Eye (tissue), 1 donor: ENCODE measurements around the gene DPYSL3.

ENCODE experiments used
- DNase-seq: peaks from one replicate; pipeline ENCODE4 v3.0.0-alpha.2; 2015

Gene DPYSL3

GRCh38 chr5:147467973-147468508 is 41.8 kb downstream of the DPYSL3 start:
- no peak for DNase-seq

- DNase-seq: no peak
Measured at GRCh38 chr5:147466360-147466980, 43.4 kb downstream of the DPYSL3 start.

- no peak for DNase-seq
Measured at GRCh38 chr5:147465747-147466146, 44.1 kb downstream of the DPYSL3 start.

- no peak for DNase-seq
Measured at GRCh38 chr5:147464211-147464610, 45.7 kb downstream of the DPYSL3 start.

GRCh38 chr5:147461915-147462314 is 48.0 kb downstream of the DPYSL3 start:
- no peak for DNase-seq

- no peak for DNase-seq
Measured at GRCh38 chr5:147460380-147460779, 49.5 kb downstream of the DPYSL3 start.

- no peak for DNase-seq
Measured at GRCh38 chr5:147458581-147458980, 51.3 kb downstream of the DPYSL3 start.

GRCh38 chr5:147455822-147456450 is 53.9 kb downstream of the DPYSL3 start:
- no peak for DNase-seq

GRCh38 chr5:147454996-147455677 is 54.7 kb downstream of the DPYSL3 start:
- DNase-seq: peak; percentile 56

- DNase-seq: peak; percentile 98
Measured at GRCh38 chr5:147453875-147454814, 55.7 kb downstream of the DPYSL3 start.

GRCh38 chr5:147452165-147452811 is 57.6 kb downstream of the DPYSL3 start:
- DNase-seq: peak; percentile 75

- peak; percentile 54 for DNase-seq
Measured at GRCh38 chr5:147451193-147451592, 58.7 kb downstream of the DPYSL3 start.

GRCh38 chr5:147450606-147451005 is 59.3 kb downstream of the DPYSL3 start:
- no peak for DNase-seq

GRCh38 chr5:147448766-147449165 is 61.1 kb downstream of the DPYSL3 start:
- no peak for DNase-seq

- DNase-seq: peak; percentile 40
Measured at GRCh38 chr5:147446523-147446922, 63.3 kb downstream of the DPYSL3 start.

GRCh38 chr5:147445917-147446316 is 64.0 kb downstream of the DPYSL3 start:
- peak; percentile 70 for DNase-seq

GRCh38 chr5:147445090-147445489 is 64.8 kb downstream of the DPYSL3 start:
- no peak for DNase-seq

- peak; percentile 48 for DNase-seq
Measured at GRCh38 chr5:147442224-147442623, 67.6 kb downstream of the DPYSL3 start.

GRCh38 chr5:147441191-147441695 is 68.6 kb downstream of the DPYSL3 start:
- no peak for DNase-seq

- no peak for DNase-seq
Measured at GRCh38 chr5:147439254-147439653, 70.6 kb downstream of the DPYSL3 start.

- no peak for DNase-seq
Measured at GRCh38 chr5:147437161-147437596, 72.7 kb downstream of the DPYSL3 start.

GRCh38 chr5:147436596-147436995 is 73.3 kb downstream of the DPYSL3 start:
- no peak for DNase-seq
